Umbilical cord (tissue), 2 donors: ENCODE measurements around the gene CACNA1C. TPM values are rescaled to one million over a fixed set of nuclear protein-coding genes. Genes with fewer than 3 reads are reported as not detected.

Experiments used
- DNase-seq: peaks from one replicate; pipeline ENCODE4 v3.0.0-alpha.2; 2015; ENCODE audit warnings: low spot score
- total RNA-seq: library from RNA; depleted of rRNA; stranded (reverse); fragments of >200 nt; gene quantifications from one replicate; pipeline ENCODE4 v1.2.3, GENCODE V29; 2014; ENCODE audit warnings: low replicate concordance; ENCODE audit not compliant: insufficient read depth

CACNA1C gene
- total RNA-seq, 1 donor from 2014 or later, result 116 TPM

DNA sequence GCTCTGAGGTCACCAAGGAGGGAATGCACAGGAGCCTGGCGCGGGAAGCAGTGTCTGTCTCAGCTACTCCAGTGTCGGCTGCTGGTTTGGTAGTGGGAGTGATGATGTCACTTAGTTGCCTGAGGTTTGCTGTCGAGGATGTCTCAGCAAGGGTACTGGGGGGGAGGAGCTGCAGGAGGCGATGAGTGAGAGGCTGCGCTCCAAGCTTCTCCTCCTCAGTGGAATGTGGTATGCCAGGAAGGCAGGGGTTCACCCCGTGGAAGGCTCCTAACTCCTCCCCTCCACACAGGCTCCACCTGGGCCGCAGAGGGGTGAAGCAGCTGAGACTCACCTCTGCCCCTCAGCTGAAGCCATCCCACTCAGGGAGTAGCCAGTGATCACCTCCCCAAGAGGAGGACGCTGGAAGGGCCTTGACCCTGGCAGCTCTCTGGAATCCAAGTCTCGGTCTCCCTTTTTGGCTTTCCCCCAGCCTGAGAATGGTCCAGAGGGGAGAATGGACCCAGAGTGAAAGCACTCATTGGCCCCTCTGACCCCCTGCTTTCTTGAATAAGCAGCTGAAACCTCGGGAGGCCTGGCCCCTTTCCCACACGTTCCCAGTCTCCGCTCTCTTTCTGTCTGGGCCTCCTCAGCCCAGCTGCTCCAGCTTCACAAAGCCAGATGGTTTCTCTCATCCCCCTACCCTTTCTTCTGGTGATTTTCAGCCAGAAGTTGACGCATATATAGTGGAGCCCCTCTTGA is 563.0 kb downstream of the CACNA1C start:
- no peak for DNase-seq

GRCh38 chr12:2616763-2617162 is 564.0 kb downstream of the CACNA1C start:
- DNase-seq, result no peak

DNA sequence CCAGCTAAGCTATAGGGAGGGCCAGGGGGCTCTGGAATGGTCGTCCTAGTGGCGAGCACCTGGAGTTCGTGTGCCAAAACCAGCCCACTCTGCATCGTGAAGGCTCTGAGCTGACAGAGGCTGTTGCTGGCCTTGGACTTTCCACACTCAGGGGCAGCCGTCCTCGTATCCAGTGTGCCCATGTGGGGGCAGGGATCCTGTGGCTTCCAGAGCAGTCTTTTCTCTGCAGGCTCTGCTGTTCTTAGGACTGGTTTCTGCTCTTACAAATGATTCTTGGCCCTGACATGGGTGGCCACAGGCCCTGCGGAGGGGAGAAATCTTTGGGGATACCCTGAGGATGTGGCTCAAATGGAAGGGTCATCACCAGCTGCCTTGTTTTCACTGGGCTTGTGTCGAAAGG is 564.6 kb downstream of the CACNA1C start:
- no peak for DNase-seq

- no peak for DNase-seq
Measured at GRCh38 chr12:2618291-2618995, 565.7 kb downstream of the CACNA1C start.

- no peak for DNase-seq
Measured at GRCh38 chr12:2619136-2619535, 566.3 kb downstream of the CACNA1C start.

DNA sequence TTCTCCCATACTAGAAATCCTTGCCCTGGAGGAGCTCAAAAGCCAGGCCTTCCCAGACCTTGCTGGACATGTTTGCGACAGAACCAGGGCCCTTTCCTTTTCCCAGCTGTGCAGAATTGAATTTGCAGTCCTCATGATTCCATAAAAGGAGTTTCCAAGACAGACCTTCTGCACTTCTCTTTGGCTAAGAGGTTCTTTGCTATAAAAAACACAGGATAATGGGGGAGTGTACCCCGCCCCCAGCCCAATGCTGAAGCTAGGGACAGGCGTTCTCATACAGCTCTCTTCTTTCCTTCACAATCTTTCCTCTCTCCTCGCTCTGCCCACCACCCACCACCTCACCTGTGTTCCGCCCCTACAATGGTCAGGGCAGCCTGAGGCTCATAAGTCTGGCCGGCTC is 569.7 kb downstream of the CACNA1C start:
- DNase-seq, result no peak

DNA sequence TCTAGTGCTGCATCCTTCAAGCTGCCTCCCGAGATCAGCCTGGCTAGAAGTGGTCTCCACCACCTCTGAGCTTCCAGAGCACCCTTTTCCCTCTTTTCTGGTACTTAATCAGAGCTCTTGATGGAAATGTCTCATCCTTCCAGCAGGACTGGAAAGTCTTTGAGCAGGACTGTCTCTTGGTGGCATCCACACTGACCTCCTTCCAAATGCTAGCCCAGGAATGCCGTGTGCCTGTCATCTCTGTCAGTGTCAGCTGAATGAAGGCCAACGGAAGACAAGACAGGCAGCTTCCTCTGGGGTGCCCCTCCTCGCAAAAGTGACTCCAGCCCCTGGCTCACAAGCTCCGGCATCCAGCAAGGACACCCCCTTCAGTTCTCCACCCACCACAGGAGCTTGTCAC is 570.7 kb downstream of the CACNA1C start:
- no peak for DNase-seq

DNA sequence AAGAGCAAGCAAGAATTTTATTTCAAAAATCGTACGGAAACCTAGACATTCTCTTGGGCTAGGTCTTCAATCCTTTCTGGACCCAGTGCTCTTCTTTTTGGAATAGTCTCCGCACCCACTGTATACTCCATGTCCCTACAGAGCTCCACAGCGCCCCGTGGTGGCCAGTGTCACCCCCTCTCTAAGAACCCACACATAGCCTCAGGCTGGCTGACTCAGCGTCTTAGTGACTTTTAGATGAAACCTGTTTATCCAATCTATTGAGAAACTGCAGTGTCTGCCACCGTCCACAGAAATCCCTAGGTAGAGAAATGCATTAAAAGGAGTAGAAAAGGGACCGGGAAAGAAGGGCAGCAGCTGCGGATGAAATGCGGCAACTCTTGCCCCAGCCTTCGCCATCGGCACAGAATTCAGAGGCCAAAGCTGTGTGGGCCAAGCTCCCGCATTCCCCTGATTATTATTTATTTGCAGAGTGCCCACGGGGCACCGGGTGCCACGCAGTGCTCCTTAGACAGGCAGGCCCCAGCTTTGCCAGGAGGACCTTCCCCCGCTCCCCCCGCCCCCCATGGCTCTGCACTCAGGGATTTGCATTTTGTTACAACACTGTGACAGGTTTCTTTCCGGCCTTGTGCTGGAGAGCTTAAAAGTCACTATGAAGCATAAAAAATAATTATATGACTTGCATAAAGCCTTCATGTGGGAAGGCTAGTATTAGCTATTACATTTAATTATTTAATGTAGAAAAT is 571.9 kb downstream of the CACNA1C start:
- DNase-seq, result peak; percentile 42

- no peak for DNase-seq
Measured at GRCh38 chr12:2625289-2625612, 572.5 kb downstream of the CACNA1C start.

- no peak for DNase-seq
Measured at GRCh38 chr12:2627076-2627834, 574.5 kb downstream of the CACNA1C start.

GRCh38 chr12:2627835-2628191 is 575.0 kb downstream of the CACNA1C start:
- DNase-seq, result no peak

GRCh38 chr12:2628401-2628800 is 575.6 kb downstream of the CACNA1C start:
- no peak for DNase-seq

DNA sequence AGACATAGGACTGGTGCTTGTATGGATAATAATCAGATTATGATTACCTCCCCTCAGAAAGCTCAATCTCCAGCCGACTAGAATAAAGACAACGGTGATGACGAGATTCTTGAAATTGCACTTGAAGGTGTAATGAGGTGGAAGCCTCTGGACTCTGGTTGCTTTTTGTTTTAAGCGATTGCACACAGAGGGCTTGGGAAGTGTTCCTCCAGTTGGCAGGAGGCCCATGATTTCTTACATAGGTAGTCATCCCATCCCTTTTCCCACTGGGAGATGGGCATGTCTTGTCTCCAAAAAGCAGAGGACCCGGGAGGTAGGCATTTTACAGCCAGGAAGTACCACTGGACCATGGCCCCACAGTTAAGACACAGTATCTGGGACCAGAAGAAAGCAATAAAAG is 576.3 kb downstream of the CACNA1C start:
- no peak for DNase-seq

DNA sequence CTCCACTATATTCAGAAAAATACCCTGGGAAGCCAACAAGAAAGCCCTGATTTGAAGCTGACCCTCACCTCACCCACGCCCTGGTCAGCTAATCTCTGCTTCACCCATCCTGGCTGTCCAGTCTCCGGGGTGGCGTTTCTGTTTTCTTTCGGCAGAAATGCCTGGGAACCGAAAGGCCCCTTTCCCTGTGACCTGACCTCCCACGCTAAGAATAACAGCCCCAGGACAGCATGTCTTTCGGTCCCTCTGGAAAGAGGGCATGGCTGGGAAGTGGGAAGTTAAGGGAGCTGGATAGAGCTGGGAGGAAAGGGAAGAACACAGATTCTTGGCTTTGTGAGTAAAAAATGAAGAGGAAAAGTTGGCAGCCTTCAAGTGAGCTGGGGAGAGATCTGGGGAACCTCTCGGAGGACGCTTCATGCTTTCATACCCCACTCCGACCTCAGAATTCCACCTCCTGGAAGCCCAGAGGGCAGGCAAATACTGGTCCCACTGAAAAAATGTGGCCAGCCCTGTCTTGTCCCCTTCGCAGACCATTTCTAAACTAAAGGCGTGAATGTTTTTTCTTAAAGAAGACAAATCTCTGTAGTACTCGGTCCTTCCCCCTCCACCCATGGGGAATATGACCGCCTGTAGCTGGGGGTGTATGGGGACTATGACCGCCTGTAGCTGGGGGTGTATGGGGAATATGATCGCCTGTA is 579.0 kb downstream of the CACNA1C start:
- no peak for DNase-seq

- no peak for DNase-seq
Measured at GRCh38 chr12:2633176-2633824, 580.5 kb downstream of the CACNA1C start.

- no peak for DNase-seq
Measured at GRCh38 chr12:2633825-2634200, 581.0 kb downstream of the CACNA1C start.

DNA sequence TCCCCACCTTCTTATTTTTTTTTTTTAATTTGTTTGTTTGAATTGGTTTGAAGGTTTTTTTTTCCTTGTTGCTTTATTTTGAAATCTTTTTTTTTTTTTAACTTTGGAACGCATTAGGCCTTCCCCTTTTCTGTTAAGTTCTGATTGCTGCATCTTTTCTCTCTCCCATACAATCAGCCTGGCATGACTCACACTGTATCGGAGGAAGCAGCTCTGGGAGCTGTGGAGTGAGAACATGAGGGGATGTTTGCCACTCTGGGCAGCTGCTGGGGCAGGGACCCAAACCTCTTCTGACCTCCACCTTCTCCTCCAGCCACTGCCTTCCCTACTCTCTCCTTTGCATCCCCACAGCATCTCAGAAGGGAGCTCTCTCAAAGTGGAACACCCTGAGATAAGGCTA is 581.7 kb downstream of the CACNA1C start:
- DNase-seq, result no peak

DNA sequence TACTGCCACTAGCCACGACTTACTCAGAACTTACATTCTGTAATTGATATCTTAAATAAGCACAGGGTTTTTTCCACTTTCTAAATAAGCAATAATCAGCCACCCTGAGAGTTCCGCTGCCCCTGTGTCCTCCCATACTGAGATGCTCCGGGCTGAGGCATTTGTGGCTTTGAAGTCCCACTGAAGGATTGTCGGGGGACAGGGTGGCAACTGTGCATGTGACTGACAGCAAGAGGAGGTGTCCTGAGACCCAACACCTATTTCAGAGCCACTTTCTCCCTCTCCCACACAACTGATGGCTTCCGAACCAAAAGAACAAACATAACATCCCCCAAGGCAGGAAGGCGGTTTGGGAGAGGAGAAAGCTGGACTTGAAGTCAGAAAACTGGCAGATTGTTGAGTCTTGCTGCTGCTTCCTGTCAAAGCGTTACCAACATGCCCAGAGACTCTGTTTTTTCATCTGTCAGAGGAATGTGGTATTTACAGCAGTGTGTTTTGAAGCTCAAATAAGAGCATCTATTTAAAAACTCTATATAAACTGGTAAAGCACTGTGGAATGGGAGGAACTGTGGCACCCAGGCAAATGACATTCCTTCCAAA is 584.1 kb downstream of the CACNA1C start:
- DNase-seq, result peak; percentile 28

- DNase-seq, result no peak
Measured at GRCh38 chr12:2637371-2637770, 584.6 kb downstream of the CACNA1C start.

- no peak for DNase-seq
Measured at GRCh38 chr12:2638273-2639019, 585.7 kb downstream of the CACNA1C start.
